Measurements from ENCODE around the gene CALM3.
"Not testable (repeated sequence)": the region's sequence is repeated elsewhere in the genome, so short reads cannot be mapped to it uniquely, and the experiment has no call there.

CALM3 gene

DNA sequence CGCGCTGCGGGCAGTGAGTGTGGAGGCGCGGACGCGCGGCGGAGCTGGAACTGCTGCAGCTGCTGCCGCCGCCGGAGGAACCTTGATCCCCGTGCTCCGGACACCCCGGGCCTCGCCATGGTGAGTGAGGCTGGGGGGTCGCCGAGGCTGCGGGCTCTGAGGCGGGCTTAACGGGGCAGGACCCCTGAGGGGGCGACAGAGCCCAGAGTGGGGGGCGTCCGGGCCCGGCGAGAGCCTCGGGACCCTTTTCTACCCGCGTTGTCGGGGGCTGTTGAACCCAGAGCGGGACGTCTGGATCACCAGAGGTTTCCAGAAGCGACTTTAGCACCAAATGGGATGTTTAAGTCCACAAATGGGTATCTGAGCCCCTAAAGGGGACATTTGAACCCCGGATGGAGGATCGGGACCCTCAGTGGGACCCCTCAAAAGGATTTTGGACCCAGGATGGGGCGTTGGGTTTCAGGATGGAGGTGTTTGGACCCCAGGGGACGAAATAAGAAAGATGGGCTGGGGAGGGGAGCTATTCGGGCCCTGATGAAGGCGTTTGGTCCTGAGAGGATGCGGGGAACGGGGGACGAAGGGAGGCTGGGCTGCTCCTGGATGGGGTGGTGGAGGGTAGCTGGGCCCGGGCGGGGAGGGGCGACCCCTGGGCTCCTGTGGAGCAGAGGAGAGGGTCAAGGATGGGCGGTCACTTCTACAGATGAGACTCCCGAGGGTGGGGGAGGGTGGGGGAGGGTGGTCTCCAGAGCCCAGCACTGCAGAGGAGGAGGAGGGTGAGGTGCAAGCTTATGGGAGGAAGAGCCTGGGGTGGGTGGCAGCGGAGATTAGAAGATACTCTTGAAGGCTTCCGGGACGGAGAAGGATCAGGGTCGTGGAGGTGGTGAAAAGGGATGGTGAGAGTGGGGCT lies at the start of gene CALM3:
TSS of gene CALM3 (plus strand) at position 13 of the 907 bp plus-strand sequence. CDS start at position 118, 105 bp downstream.
- H3K27me3 ChIP-seq: peaks cover 3% of the 10 kb centered on the region
- no peaks in the 10 kb centered on the region for H3K9me3 ChIP-seq
- H3K36me3 ChIP-seq: peaks cover 18% of the 10 kb centered on the region
- TF ChIP-seq, protein P1, sequence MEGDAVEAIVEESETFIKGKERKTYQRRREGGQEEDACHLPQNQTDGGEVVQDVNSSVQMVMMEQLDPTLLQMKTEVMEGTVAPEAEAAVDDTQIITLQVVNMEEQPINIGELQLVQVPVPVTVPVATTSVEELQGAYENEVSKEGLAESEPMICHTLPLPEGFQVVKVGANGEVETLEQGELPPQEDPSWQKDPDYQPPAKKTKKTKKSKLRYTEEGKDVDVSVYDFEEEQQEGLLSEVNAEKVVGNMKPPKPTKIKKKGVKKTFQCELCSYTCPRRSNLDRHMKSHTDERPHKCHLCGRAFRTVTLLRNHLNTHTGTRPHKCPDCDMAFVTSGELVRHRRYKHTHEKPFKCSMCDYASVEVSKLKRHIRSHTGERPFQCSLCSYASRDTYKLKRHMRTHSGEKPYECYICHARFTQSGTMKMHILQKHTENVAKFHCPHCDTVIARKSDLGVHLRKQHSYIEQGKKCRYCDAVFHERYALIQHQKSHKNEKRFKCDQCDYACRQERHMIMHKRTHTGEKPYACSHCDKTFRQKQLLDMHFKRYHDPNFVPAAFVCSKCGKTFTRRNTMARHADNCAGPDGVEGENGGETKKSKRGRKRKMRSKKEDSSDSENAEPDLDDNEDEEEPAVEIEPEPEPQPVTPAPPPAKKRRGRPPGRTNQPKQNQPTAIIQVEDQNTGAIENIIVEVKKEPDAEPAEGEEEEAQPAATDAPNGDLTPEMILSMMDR (IDR thresholded peaks at IDR 0.05): no peak
- H3K27ac ChIP-seq: peak within 1 kb of the TSS; percentile 100
- peaks cover 29 to 30% of the 10 kb centered on the region in 2 experiments for H3K4me1 ChIP-seq (ENCODE audit: control insufficient read depth in 1 of 2, insufficient read depth in 1 of 2, low read depth in 1 of 2, low read length in 1 of 2)
- H3K4me3 ChIP-seq (ENCODE audit: low read depth in 1 of 2, low read length in 1 of 2): peak within 1 kb of the TSS; percentile 98 to 100

DNA sequence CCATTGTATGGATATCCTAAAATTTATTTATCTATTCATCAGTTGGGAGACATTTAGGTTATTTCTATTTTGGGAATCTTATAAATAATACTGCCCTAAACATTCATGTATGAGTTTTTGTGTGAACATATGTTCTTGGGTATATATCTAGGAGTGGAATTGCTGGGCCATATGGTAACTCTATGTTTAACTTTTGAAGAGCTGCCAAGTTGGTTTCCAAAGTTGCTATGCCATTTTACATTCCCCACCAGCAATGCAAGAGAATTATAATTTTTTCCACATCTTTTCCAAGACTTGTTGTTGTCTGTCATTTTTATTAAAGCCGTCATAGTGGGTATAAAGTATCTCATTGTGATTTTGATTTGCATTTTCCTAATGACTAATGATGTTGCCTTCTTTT lies 48.2 kb upstream of the CALM3 start:
- H3K27ac ChIP-seq: no peak overlapping the region
- no peaks in the 10 kb centered on the region for H3K9me3 ChIP-seq
- TF ChIP-seq, protein P1 (IDR thresholded peaks at IDR 0.05): no peak
- H3K4me3 ChIP-seq (ENCODE audit: low read depth in 1 of 2, low read length in 1 of 2): no peak overlapping the region
- H3K27me3 ChIP-seq: peaks cover 4% of the 10 kb centered on the region
- H3K4me1 ChIP-seq (ENCODE audit: control insufficient read depth in 1 of 2, insufficient read depth in 1 of 2, low read depth in 1 of 2, low read length in 1 of 2): no peaks in the 10 kb centered on the region
- no peaks in the 10 kb centered on the region for H3K36me3 ChIP-seq

DNA sequence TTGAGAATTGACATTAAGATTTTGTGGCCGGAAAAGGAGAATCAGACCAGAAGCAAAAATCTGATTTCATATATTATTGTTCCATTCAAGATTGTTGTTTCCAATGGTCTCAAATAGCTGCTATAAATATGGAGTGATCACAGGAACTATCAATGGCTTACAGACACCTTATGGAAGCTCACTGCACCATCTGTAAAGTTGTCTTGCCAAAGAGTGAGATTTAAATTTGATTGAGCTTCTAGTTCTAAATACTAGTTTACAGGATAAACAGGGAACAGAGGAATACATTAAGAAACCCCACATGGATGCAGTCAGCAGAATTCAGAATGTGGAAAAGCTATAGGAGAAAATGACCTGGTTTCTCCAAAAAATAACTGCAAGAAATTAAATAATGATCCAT lies 47.0 kb upstream of the CALM3 start:
- TF ChIP-seq, protein P1 (IDR thresholded peaks at IDR 0.05): no peak
- Histone ChIP-seq H3K36me3 (no peaks in the 10 kb centered on the region), H3K4me3 (ENCODE audit: low read depth in 1 of 2, low read length in 1 of 2) (no peak overlapping the region), H3K27ac (no peak overlapping the region), H3K4me1 (ENCODE audit: control insufficient read depth in 1 of 2, insufficient read depth in 1 of 2, low read depth in 1 of 2, low read length in 1 of 2) (no peaks in the 10 kb centered on the region), H3K9me3 (no peaks in the 10 kb centered on the region), H3K27me3 (peaks cover 4% of the 10 kb centered on the region)

DNA sequence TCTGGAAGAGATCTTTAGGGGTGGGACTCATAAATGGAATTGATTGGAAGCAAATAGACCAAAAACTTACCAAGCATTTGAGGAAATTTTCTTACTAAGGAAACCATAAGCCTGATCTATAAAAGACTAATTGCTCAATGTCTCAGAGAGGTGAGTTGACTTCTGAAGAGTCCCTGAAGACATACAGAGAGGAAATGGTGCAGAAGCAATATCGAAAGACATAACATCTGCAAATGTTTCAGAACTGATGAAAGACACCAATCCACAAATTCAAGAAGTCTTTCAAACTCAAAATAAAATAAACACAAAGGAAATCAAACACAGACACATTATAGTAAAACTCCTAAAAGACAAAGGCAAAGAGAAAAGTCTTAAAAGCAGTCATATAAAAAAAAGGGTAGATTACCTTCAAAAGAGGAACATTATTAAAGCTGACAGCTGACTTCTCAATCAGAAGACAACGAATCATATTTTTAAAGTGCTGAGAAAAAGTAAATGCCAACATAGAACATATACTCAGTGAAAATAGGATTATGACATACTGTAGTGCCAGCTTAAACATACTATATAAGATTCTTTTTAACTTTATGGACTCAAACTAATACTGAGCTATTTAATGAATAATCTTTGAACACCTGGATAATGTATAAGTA lies 45.4 kb upstream of the CALM3 start:
- no peaks in the 10 kb centered on the region for H3K36me3 ChIP-seq
- peaks cover 4% of the 10 kb centered on the region for H3K27me3 ChIP-seq
- no peak overlapping the region for H3K4me3 ChIP-seq (ENCODE audit: low read depth in 1 of 2, low read length in 1 of 2)
- H3K4me1 ChIP-seq (ENCODE audit: control insufficient read depth in 1 of 2, insufficient read depth in 1 of 2, low read depth in 1 of 2, low read length in 1 of 2): no peaks in the 10 kb centered on the region
- no peaks in the 10 kb centered on the region for H3K9me3 ChIP-seq
- no peak overlapping the region for H3K27ac ChIP-seq
- TF ChIP-seq, protein P1 (IDR thresholded peaks at IDR 0.05): no peak

DNA sequence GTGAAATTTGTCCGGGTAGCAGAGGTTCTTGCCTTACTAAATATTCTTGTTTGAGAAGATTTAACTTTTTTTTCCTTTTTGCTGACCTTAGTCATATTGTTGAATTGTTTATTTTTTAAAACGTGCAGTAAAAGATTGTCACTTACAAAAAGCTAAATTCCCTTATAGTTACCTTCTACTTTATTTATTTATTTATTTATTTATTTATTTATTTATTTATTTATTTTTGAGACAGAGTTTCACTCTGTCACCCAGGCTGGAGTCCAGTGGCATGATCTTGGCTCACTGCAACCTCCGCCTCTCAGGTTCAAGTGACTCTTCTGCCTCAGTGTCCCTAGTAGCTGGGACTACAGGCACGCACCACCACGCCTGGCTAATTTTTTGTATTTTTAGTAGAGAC lies 44.7 kb upstream of the CALM3 start:
- H3K27ac ChIP-seq; H3K4me3 ChIP-seq (ENCODE audit: low read depth in 1 of 2, low read length in 1 of 2); H3K9me3 ChIP-seq; H3K27me3 ChIP-seq; H3K36me3 ChIP-seq; H3K4me1 ChIP-seq (ENCODE audit: control insufficient read depth in 1 of 2, insufficient read depth in 1 of 2, low read depth in 1 of 2, low read length in 1 of 2): not testable (repeated sequence)

DNA sequence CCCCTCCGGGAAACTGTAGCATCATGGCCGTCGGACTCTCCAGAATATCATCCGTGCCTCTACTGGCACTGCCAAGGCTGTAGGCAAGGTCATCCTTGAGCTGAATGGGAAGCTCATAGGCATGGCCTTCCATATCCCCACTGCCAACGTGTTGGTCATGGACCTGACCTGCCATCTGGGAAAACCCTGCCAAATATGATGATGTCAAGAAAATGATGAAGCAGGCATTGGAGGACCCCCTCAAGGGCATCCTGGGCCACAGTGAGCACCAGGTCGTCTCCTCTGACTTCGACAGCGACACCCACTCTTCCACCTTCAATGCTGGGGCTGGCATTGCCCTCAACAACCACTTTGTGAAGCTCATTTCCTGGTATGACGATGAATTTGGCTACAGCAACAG lies 41.9 kb upstream of the CALM3 start:
- Histone ChIP-seq H3K4me1 (ENCODE audit: control insufficient read depth in 1 of 2, insufficient read depth in 1 of 2, low read depth in 1 of 2, low read length in 1 of 2) (no peaks in the 10 kb centered on the region), H3K4me3 (ENCODE audit: low read depth in 1 of 2, low read length in 1 of 2) (no peak overlapping the region), H3K36me3 (no peaks in the 10 kb centered on the region), H3K9me3 (no peaks in the 10 kb centered on the region), H3K27ac (no peak overlapping the region), H3K27me3 (no peaks in the 10 kb centered on the region)
- TF ChIP-seq, protein P1 (IDR thresholded peaks at IDR 0.05): no peak

DNA sequence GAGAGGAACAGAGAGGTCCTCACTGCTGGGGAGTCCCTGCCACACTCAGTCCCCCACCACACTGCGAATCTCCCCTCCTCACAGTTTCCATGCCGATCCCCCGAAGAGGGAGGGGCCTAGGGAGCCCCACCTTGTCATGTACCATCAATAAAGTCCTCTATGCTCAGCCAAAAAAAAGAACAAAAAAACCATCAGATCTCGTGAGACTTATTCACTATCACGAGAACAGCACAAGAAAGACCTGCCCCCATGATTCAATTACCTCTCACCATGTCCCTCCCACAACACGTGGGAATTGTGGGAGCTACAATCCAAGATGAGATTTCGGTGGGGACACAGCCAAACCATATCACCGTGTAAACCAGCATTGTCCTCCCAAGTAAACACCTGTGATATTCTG lies 41.5 kb upstream of the CALM3 start:
- not testable (repeated sequence) for H3K4me1 ChIP-seq (ENCODE audit: control insufficient read depth in 1 of 2, insufficient read depth in 1 of 2, low read depth in 1 of 2, low read length in 1 of 2); H3K27ac ChIP-seq; H3K27me3 ChIP-seq; H3K4me3 ChIP-seq (ENCODE audit: low read depth in 1 of 2, low read length in 1 of 2); H3K36me3 ChIP-seq; H3K9me3 ChIP-seq

All from neutrophil (primary cell).